Measurements from ENCODE around the gene TMEM168. TPM values are rescaled to one million over a fixed set of nuclear protein-coding genes. Genes with fewer than 3 reads are reported as not detected.

Gene TMEM168
- total RNA-seq, 6 experiments from 2014 or later: 15.4 to 19.3 (median 18.0) TPM

- peak; percentile 8 for DNase-seq
- Mint-ChIP-seq H3K36me3 (ENCODE audit: low read depth) (peaks cover 35% of the 10 kb centered on the region), H3K4me3 (peak overlapping the region; percentile 21), H3K27me3 (ENCODE audit: insufficient read depth) (no peaks in the 10 kb centered on the region), H3K4me1 (ENCODE audit: low read depth) (peaks cover 44% of the 10 kb centered on the region), H3K27ac (peak overlapping the region; percentile 42), H3K9me3 (no peaks in the 10 kb centered on the region)
- TF ChIP-seq CTCF (IDR thresholded peaks at IDR 0.05): no peak
Observed at GRCh38 chr7:112779667-112780066, 10.5 kb downstream of the TMEM168 start.

DNA sequence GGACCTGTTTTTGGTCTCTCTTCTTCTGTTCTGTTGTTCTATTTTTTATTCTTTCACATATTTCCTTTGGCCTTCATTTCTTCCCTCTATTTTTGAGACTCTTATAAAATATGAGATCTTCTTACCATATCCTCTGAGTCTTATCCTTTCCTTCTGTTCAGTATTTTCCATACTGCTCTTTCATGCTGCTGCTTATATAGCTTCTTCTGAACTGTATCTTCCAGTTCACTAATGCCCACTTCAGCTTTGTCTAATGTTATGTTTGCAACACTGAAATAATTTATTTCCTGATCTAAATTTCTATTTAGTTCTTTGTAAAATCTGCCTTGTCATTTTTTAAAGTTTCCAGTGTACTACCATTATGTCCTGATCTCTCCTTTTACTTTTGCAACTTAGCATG lies 12.8 kb downstream of the TMEM168 start:
- DNase-seq: no peak
- Mint-ChIP-seq H3K9me3 (no peaks in the 10 kb centered on the region), H3K4me3 (no peak overlapping the region), H3K27me3 (ENCODE audit: insufficient read depth) (no peaks in the 10 kb centered on the region), H3K36me3 (ENCODE audit: low read depth) (peaks cover 15% of the 10 kb centered on the region; the same call in 1 of the 2 replicates), H3K4me1 (ENCODE audit: low read depth) (peaks cover 37% of the 10 kb centered on the region), H3K27ac (no peak overlapping the region)
- TF ChIP-seq CTCF (IDR thresholded peaks at IDR 0.05): no peak

DNA sequence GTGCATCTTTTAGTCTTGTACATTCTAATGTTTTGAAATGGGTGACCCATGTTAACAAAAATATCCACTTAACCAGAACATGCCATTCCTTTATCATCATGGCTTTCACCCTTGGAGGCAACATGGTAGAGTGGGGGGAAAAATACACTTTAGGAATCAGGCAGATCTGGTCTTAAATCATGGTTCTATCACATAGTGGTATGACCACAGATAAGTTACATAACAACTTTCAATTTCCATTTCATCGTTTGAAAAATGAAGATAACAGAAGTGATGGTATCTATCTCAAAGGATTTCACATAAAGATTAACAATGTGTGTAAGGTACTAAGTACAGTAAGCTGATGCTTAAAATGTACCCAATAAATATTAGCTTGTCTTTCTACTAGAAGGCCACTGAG lies 19.0 kb downstream of the TMEM168 start:
- no peaks in the 10 kb centered on the region for H3K9me3 Mint-ChIP-seq
- H3K4me1 Mint-ChIP-seq (ENCODE audit: low read depth): peaks cover 10% of the 10 kb centered on the region; the same call in 1 of the 2 replicates
- peaks cover 8% of the 10 kb centered on the region for H3K36me3 Mint-ChIP-seq (ENCODE audit: low read depth)
- H3K27me3 Mint-ChIP-seq (ENCODE audit: insufficient read depth): no peaks in the 10 kb centered on the region
- no peak for TF ChIP-seq CTCF (IDR thresholded peaks at IDR 0.05)
- DNase-seq: no peak
- H3K4me3 Mint-ChIP-seq: no peak overlapping the region
- no peak overlapping the region for H3K27ac Mint-ChIP-seq

- Mint-ChIP-seq H3K9me3 (no peaks in the 10 kb centered on the region), H3K27me3 (ENCODE audit: insufficient read depth) (no peaks in the 10 kb centered on the region), H3K36me3 (ENCODE audit: low read depth) (peaks cover 8% of the 10 kb centered on the region), H3K4me1 (ENCODE audit: low read depth) (peaks cover 10% of the 10 kb centered on the region; the same call in 1 of the 2 replicates), H3K27ac (no peak overlapping the region), H3K4me3 (no peak overlapping the region)
- no peak for TF ChIP-seq CTCF (IDR thresholded peaks at IDR 0.05)
- DNase-seq: no peak
Observed at GRCh38 chr7:112770051-112770450, 20.1 kb downstream of the TMEM168 start.

GRCh38 chr7:112765105-112765504 lies 25.1 kb downstream of the TMEM168 start:
- DNase-seq: no peak
- Mint-ChIP-seq H3K4me3 (no peak overlapping the region), H3K9me3 (no peaks in the 10 kb centered on the region), H3K27ac (no peak overlapping the region), H3K4me1 (ENCODE audit: low read depth) (peaks cover 10% of the 10 kb centered on the region; the same call in 1 of the 2 replicates), H3K27me3 (ENCODE audit: insufficient read depth) (no peaks in the 10 kb centered on the region), H3K36me3 (ENCODE audit: low read depth) (peaks cover 8% of the 10 kb centered on the region)
- no peak for TF ChIP-seq CTCF (IDR thresholded peaks at IDR 0.05)

DNA sequence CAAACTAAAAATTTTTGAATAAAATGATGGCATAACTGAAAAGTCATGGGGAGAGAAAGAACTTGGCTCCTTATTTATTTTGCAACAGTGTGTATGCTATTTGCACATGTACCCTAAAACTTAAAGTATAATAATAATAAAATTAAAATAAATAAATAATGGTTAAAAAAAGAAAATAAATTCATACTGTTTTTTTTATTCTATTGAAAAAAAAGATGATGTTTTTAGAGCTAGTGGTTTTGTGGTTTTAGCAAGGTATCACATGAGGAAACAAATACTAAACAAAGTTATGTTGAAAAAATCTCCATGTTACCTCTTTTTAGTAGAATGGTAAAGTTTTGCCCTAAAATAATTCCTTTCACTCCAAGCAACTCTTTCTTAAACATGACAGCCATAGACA lies 26.2 kb downstream of the TMEM168 start:
- Mint-ChIP-seq H3K36me3 (ENCODE audit: low read depth) (peaks cover 8% of the 10 kb centered on the region), H3K27ac (no peak overlapping the region), H3K9me3 (no peaks in the 10 kb centered on the region), H3K27me3 (ENCODE audit: insufficient read depth) (no peaks in the 10 kb centered on the region), H3K4me3 (no peak overlapping the region), H3K4me1 (ENCODE audit: low read depth) (peaks cover under 1% of the 10 kb centered on the region; the same call in 1 of the 2 replicates)
- no peak for DNase-seq
- no peak for TF ChIP-seq CTCF (IDR thresholded peaks at IDR 0.05)
